Skin epidermis (tissue), 12 donors: ENCODE data around the gene PRXL2C.
A peak's percentile ranks its signal among the peaks of the same experiment; 100 is the strongest.
"Not testable (repeated sequence)": the region's sequence is repeated elsewhere in the genome, so short reads cannot be mapped to it uniquely, and the experiment has no call there.

Experiments
- H3K27ac ChIP-seq, 21 experiments: fragments of 200-600 bp; sonication (generic) in 11 of 21; one replicate each; pipeline ENCODE4 v1.5.0; 2020; ENCODE audit warnings: mild to moderate bottlenecking in 3 of 21, inconsistent platforms in 2 of 21, moderate library complexity in 2 of 21
- H3K4me3 ChIP-seq, 7 experiments: fragments of 200-600 bp; sonication (generic) in 2 of 7; one replicate each; pipeline ENCODE4 v1.5.0; 2020; ENCODE audit warnings: inconsistent platforms in 2 of 7, mild to moderate bottlenecking in 2 of 7, moderate library complexity in 1 of 7

The PRXL2C gene

GRCh38 chr9:96651626-96652025 lies 3.5 kb downstream of the PRXL2C start:
- no peak overlapping the region for H3K4me3 ChIP-seq
- peak overlapping the region in 2 of 21 experiments; percentile 62 to 71 for H3K27ac ChIP-seq

GRCh38 chr9:96649620-96650324 lies 5.3 kb downstream of the PRXL2C start:
- H3K27ac ChIP-seq: peak overlapping the region in 2 of 21 experiments; percentile 14 to 42
- H3K4me3 ChIP-seq: no peak overlapping the region

DNA sequence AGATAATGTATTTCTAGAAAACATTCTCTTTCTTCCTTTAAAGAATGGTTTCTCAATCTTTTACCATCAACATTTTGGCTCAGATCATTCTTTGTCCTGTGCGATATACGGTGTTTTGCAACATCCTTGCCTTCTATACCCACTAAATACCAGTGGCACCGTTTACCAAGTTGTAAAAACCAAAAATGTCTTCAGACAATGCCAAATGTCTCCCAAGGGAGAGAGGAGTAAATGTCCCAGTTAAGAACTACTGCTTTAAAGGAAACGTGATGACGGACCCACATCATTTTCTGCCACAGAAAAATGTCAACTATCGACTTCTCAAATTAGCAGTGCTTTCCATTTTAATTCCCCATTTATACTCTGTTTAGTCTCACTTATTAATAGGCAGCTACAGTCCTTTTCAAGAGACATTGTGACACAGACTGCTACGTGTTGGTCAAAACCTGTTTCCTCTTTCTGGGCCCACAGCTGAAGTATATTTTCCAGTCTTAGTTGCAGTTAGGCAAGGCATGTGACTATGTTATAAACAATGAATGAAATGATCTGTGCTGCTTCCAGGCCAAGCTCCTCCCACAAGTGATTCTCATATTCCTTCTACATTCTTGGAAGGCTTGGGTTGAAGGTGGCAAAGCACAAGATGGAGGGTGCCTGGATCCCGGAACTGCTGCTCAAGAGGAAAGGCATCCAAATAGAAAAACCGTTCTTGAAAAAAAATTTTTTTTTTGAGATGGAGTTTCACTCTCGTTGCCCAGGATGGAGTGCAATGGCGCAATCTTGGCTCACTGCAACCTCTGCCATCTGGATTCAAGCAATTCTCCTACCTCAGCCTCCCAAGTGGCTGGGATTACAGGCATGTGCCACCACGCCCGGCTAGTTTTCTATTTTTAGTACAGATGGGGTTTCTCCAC lies 8.8 kb downstream of the PRXL2C start:
- no peak overlapping the region for H3K4me3 ChIP-seq
- peak overlapping the region in 18 of 21 experiments; percentile 10 to 81 (median 50) for H3K27ac ChIP-seq

GRCh38 chr9:96644137-96644536 lies 11.0 kb downstream of the PRXL2C start:
- H3K4me3 ChIP-seq: no peak overlapping the region
- H3K27ac ChIP-seq: no peak overlapping the region

- no peak overlapping the region for H3K27ac ChIP-seq
- no peak overlapping the region for H3K4me3 ChIP-seq
Measured at GRCh38 chr9:96641514-96641913, 13.6 kb downstream of the PRXL2C start.

DNA sequence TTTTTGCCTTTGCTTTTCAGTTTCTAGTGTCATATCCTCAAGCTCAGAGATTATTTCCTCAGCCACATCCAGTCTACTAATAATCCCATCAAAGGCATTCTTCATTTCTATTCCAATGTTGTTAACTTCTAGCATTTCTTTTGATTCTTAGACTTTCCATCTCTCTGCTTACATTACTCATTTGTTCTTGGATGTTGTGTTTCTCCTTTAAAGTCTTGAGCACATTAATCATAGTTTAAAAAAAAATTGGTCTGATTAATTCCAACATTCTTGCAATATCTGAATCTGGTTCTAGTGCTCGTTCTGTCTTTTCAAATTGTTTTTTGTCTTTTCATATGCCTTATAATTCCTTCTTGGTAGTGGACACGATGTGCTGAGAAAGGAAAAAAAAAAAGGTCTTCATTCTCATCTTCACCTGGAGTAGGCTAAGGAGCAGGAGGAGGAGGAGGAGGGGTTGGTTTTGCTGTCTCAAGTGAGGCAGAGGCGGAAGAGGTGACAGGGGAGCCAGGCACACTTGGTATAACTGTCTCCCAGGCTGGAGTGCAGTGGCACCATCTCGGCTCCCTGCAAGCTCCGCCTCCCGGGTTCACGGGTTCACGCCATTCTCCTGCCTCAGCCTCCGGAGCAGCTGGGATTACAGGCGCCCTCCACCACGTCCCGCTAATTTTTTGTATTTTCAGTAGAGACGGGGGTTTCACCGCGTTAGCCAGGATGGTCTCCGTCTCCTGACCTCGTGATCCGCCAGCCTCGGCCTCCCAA lies 16.3 kb downstream of the PRXL2C start:
- no peak overlapping the region for H3K4me3 ChIP-seq
- H3K27ac ChIP-seq: peak overlapping the region in 1 of 21 experiments; percentile 34

GRCh38 chr9:96636368-96636767 lies 18.7 kb downstream of the PRXL2C start:
- Histone ChIP-seq H3K27ac (no peak overlapping the region), H3K4me3 (no peak overlapping the region)

GRCh38 chr9:96633579-96633978 lies 21.5 kb downstream of the PRXL2C start:
- not testable (repeated sequence) for H3K4me3 ChIP-seq, H3K27ac ChIP-seq

- no peak overlapping the region for H3K4me3 ChIP-seq
- H3K27ac ChIP-seq: no peak overlapping the region
Measured at GRCh38 chr9:96626912-96627311, 28.2 kb downstream of the PRXL2C start.

DNA sequence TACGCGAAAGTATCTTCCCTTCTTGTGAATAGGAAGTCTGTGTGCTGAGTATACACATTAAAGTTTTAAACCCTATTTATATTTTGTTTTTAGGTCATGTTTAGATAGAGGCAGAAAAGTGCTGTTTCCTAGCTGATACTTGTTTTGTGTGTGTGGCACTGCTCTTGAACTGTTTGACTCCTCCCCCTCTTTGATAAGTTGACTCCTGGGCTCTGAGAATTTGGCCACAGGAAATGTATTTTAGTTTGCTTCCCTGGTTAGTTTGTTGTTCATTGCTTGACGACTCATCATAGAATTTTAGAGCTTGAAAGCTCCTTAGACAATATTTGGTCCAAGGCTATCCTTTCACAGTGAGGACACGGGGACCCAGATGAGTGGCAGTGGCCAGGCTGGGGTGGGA lies 33.5 kb downstream of the PRXL2C start:
- no peak overlapping the region for H3K27ac ChIP-seq
- H3K4me3 ChIP-seq: no peak overlapping the region

GRCh38 chr9:96620832-96621269 lies 34.3 kb downstream of the PRXL2C start:
- Histone ChIP-seq H3K4me3 (no peak overlapping the region), H3K27ac (no peak overlapping the region)

- Histone ChIP-seq H3K27ac (peak overlapping the region in 3 of 21 experiments; percentile 11 to 66 (median 49)), H3K4me3 (peak overlapping the region; percentile 28 to 77 (median 56))
Measured at GRCh38 chr9:96620181-96620514, 35.0 kb downstream of the PRXL2C start.

DNA sequence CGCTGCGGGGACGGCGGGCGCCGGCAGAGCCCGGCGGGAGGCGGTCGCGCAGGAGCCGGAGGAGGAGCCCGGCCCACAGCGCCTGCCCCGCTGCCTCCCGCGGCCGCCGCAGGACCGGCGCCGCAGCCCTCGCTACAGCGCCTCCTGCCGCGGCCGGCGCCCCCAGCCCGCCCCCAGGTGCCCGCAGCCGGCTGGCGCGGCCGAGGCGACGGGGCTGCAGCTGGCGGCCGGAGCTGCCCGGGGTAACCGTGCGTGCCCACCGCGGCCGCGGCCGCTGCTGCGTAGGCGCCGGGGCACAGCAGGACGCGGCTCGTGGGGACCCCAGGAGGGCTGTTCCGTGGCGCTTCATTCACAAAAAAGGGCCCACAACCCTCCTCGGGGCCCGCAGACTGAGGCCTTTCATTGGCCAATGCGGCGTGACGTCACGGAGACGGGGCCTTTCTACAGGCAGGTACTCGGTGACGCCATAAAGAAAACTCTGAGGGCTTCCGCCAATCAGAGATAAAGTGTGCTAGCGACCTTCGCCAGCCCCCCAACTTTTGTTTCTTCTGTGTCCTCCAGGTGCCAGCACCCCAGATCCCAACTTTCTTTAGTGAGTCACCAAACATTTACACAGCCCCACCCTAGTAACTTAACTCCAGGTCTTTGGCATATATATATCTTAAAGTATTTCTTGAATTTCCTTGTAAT lies 35.5 kb downstream of the PRXL2C start, which contains the start of gene CDC14B:
TSS of gene CDC14B (minus strand) at position 353 of the 690 bp plus-strand sequence. CDS start 465 bp downstream, outside the sequence.
- peak within 1 kb of the TSS in 19 of 21 experiments; percentile 5 to 93 (median 66) for H3K27ac ChIP-seq
- peak within 1 kb of the TSS; percentile 50 to 77 (median 67) for H3K4me3 ChIP-seq

DNA sequence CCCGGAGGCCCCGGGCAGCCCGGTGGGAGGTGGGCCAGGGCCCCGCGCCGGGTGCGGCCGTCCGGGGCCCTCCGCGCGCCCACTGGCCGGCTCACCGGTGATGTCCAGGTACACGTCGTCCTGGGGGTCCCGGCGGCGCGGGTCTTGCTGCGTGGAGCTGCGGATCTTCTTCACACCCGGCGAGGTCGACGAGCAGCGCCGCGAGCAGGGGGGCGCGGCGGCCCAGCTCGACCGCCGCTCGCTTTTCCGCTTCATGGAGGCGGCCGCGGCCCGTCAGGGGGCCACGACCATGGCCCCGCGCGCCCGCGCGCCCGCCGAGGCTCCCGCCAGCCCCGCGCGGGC lies 36.0 kb downstream of the PRXL2C start:
- peak overlapping the region in 19 of 21 experiments; percentile 5 to 93 (median 66) for H3K27ac ChIP-seq
- H3K4me3 ChIP-seq: peak overlapping the region; percentile 50 to 77 (median 67)

DNA sequence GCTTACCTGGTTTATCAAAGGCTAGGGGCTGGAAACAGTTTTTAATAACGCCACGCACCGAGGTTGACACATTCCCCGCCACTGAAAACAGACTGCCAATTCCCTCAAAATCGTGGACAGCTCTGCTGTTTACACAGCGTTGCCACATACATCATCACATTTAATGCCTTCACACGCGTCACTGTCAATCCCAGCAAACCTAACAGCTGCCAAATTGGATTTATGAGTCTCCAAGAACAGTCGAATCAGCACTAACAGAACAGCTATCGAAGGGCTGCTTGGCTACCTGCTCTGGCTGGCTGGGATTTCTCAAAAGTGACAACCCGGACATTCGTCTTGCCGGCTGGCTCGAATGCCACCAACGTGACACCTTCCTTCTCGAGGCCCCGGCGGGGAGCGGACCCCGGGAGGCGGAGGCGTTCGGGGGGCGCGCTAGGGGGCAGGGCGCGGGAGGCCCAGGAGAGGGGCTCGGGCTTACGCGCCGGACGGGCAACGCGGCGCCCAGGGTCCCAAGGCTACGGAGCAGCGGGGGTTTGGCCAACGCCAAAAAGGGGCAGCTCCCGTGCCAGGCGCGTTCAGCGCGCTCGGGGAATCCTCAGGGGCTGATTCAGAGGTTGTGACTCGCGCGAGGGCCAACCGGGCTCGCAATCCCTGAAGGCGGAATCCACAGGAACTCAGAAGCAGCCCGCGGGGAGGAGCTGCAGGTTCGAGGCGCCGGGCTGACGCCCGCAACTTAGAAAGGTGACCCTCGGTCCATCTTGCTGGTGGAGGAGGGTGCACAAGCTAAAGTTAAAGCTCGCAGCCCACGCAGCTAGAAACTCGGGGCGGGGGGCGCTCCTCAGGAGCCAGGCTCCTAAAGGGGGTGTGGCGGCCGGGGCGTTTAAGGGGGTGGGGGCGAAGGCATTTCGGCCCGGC lies 36.7 kb downstream of the PRXL2C start:
- Histone ChIP-seq H3K4me3 (peak overlapping the region; percentile 50 to 77 (median 67)), H3K27ac (peak overlapping the region in 19 of 21 experiments; percentile 5 to 93 (median 66))

DNA sequence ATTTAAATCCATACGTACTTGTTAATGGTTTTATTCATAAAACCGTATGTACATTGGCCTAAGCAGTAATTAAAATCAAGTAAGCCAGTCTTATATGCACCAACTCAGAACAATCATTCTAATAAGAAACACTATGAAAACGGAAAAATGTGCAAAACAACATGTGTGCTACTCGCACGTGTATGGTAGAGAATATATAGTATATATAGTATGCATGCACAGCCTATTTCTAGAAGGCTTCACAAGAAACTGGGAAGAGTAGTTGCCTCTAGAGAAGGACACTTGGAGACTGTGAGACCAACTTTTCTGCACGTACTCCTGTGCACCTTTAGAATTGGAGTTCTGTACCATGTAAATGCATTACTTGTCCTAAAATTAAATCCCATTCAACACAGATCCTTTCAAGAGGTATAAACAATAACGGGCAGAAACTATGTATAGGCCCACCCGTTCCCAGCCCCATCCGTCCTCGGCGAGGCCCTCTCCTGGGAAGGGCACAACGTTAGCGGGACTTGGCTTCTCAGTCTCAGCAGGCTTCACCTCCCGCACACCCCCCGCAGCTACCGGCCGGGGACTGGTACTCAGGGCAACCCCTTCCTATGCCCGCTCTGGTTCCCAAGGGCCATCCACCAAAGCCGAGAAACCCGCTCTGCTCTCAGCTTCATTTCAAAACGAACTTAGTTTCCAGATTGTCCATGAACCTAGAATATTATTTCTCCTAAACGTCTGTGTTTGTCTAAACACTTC lies 37.5 kb downstream of the PRXL2C start:
- Histone ChIP-seq H3K4me3 (no peak overlapping the region), H3K27ac (peak overlapping the region in 8 of 21 experiments; percentile 37 to 93 (median 79))

DNA sequence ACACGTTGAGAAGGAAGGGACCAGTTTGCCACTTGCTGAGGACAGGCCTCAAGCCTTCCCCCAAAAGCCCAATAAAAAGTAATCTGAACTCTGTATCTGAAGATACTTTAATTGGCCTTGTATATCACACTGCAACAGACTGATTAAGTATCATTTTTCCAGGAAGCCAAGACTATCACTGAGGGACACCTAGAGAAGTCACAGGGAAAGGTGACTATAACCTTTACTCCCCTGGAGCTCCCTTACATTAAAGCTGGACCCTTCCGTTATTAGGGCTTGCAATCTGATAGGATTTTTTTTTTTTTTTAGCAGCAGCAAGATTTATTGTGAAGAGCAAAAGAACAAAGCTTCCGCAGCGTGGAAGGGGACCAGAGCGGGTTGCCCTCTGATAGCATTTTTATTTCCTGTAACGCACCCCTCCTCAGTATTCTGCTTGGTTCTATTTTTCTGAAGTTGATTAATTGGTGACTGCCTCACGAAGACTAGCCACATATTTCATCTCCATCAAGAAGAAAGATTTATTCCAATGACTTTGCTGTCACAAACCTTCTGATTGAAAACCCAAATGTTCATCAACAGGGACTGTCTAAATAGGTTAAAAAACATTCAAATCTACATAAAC lies 38.2 kb downstream of the PRXL2C start:
- Histone ChIP-seq H3K27ac (peak overlapping the region in 1 of 21 experiments; percentile 12), H3K4me3 (no peak overlapping the region)
